Measurements from ENCODE around the gene ADCY3.

The ADCY3 gene

GRCh38 chr2:24845691-24846090 is 74.3 kb downstream of the ADCY3 start:
- no peak for DNase-seq (ENCODE audit: low read depth, low spot score)

GRCh38 chr2:24844023-24844685 is 75.9 kb downstream of the ADCY3 start:
- no peak for DNase-seq (ENCODE audit: low read depth, low spot score)

- no peak for DNase-seq (ENCODE audit: low read depth, low spot score)
Measured at GRCh38 chr2:24843330-24843860, 76.6 kb downstream of the ADCY3 start.

- no peak for DNase-seq (ENCODE audit: low read depth, low spot score)
Measured at GRCh38 chr2:24842081-24843050, 77.7 kb downstream of the ADCY3 start.

GRCh38 chr2:24840962-24841945 is 78.8 kb downstream of the ADCY3 start:
- no peak for DNase-seq (ENCODE audit: low read depth, low spot score)

GRCh38 chr2:24840164-24840869 is 79.7 kb downstream of the ADCY3 start:
- no peak for DNase-seq (ENCODE audit: low read depth, low spot score)

- no peak for DNase-seq (ENCODE audit: low read depth, low spot score)
Measured at GRCh38 chr2:24839729-24840128, 80.3 kb downstream of the ADCY3 start.

GRCh38 chr2:24838541-24838940 is 81.5 kb downstream of the ADCY3 start:
- no peak for DNase-seq (ENCODE audit: low read depth, low spot score)

GRCh38 chr2:24837996-24838513 is 82.0 kb downstream of the ADCY3 start:
- DNase-seq (ENCODE audit: low read depth, low spot score), result no peak

GRCh38 chr2:24836706-24837105 is 83.3 kb downstream of the ADCY3 start:
- DNase-seq (ENCODE audit: low read depth, low spot score), result no peak

GRCh38 chr2:24836206-24836605 is 83.8 kb downstream of the ADCY3 start:
- no peak for DNase-seq (ENCODE audit: low read depth, low spot score)

- DNase-seq (ENCODE audit: low read depth, low spot score), result peak; percentile 38
Measured at GRCh38 chr2:24835411-24835810, 84.6 kb downstream of the ADCY3 start.

GRCh38 chr2:24834733-24835395 is 85.2 kb downstream of the ADCY3 start:
- DNase-seq (ENCODE audit: low read depth, low spot score), result no peak

- DNase-seq (ENCODE audit: low read depth, low spot score), result no peak
Measured at GRCh38 chr2:24833821-24834732, 86.0 kb downstream of the ADCY3 start.

GRCh38 chr2:24832931-24833701 is 86.9 kb downstream of the ADCY3 start:
- peak; percentile 15 for DNase-seq (ENCODE audit: low read depth, low spot score)

GRCh38 chr2:24832521-24832920 is 87.5 kb downstream of the ADCY3 start:
- DNase-seq (ENCODE audit: low read depth, low spot score), result no peak

GRCh38 chr2:24832073-24832461 is 88.0 kb downstream of the ADCY3 start:
- DNase-seq (ENCODE audit: low read depth, low spot score), result peak; percentile 62

Measured in astrocyte of the hippocampus (primary cell).